Bronchial epithelial cell (primary cell): ENCODE results near the gene LUC7L. TPM values are rescaled to one million over a fixed set of nuclear protein-coding genes. Genes with fewer than 3 reads are reported as not detected.
"Not testable (repeated sequence)": the region's sequence is repeated elsewhere in the genome, so short reads cannot be mapped to it uniquely, and the experiment has no call there.

Experiments used
- DNase-seq: peaks from one replicate; pipeline ENCODE4 v3.0.0-alpha.2; 2010; ENCODE audit warnings: low read depth
- FAIRE-seq: peaks from 2 replicates; lab custom pipeline; 2011; peaks lifted over from hg19 to GRCh38; lab: Jason Lieb, UNC
- H3K27me3 ChIP-seq: 2 replicates; pipeline ENCODE4 v1.5.1; 2011; ENCODE audit warnings: low read length; ENCODE audit not compliant: control insufficient read depth, insufficient read depth
- H3K36me3 ChIP-seq: 2 replicates; pipeline ENCODE4 v1.5.1; 2011; ENCODE audit warnings: low read length; ENCODE audit not compliant: control insufficient read depth, insufficient read depth
- H3K4me3 ChIP-seq: 2 replicates; pipeline ENCODE4 v1.5.1; 2011; ENCODE audit warnings: mild to moderate bottlenecking, low read depth, low read length, control low read depth
- total RNA-seq: library from RNA; depleted of rRNA; stranded (reverse); fragments of >200 nt; gene quantifications from 2 replicates; pipeline ENCODE4 v1.2.1, GENCODE V29; 2014
- TF ChIP-seq, protein P1 (sequence below): IDR thresholded peaks from 2 replicates; pipeline ENCODE4 v1.5.1; 2011; ENCODE audit warnings: mild to moderate bottlenecking, moderate library complexity, low read length, control low read depth, inconsistent platforms; ENCODE audit not compliant: insufficient read depth, severe bottlenecking

LUC7L gene
- total RNA-seq, 1 donor from 2014 or later = 29.5 TPM

DNA sequence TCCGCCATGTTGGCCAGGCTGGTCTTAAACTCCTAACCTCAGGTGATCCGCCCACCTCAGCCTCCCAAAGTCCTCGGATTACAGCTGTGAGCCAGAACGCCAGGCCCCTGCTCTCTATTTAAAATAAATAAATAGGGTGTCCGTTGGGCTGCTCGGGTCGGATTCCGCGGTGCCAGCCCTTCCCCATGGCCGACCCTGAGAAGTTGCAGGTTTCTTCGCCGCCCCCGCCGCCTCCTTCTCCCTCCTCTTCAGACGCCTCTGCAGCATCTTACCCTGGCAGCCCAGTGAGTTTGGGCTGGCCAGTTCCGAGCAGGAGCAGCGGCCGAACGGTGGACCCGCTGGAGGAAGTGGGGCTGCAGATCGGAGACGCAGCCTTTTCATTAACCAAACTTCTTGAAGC lies 1.7 kb upstream of the LUC7L start:
- DNase-seq (no peak), FAIRE-seq (no peak)
- Histone ChIP-seq H3K27me3 (no peaks in the 10 kb centered on the region), H3K4me3 (no peak overlapping the region), H3K36me3 (peaks cover 3% of the 10 kb centered on the region)
- TF ChIP-seq, protein P1, sequence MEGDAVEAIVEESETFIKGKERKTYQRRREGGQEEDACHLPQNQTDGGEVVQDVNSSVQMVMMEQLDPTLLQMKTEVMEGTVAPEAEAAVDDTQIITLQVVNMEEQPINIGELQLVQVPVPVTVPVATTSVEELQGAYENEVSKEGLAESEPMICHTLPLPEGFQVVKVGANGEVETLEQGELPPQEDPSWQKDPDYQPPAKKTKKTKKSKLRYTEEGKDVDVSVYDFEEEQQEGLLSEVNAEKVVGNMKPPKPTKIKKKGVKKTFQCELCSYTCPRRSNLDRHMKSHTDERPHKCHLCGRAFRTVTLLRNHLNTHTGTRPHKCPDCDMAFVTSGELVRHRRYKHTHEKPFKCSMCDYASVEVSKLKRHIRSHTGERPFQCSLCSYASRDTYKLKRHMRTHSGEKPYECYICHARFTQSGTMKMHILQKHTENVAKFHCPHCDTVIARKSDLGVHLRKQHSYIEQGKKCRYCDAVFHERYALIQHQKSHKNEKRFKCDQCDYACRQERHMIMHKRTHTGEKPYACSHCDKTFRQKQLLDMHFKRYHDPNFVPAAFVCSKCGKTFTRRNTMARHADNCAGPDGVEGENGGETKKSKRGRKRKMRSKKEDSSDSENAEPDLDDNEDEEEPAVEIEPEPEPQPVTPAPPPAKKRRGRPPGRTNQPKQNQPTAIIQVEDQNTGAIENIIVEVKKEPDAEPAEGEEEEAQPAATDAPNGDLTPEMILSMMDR = no peak

DNA sequence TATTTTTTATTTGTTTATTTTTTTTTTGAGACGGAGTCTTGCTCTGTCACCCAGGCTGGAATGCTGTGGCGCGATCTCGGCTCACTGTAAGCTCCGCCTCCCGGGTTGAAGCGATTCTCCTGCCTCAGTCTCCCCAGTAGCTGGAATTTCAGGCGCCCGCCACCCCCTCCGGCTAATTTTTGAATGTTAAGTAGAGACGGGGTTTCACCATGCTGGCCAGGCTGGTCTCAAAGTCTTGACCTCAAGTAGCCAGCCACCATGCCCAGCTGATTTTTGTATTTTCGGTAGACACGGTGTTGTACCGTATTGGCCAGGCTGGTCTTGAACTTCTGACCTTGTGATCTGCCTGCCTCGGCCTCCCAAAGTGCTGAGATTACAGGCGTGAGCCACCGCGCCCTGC lies 1.1 kb upstream of the LUC7L start:
- not testable (repeated sequence) for DNase-seq, H3K4me3 ChIP-seq, H3K27me3 ChIP-seq, FAIRE-seq, H3K36me3 ChIP-seq

DNA sequence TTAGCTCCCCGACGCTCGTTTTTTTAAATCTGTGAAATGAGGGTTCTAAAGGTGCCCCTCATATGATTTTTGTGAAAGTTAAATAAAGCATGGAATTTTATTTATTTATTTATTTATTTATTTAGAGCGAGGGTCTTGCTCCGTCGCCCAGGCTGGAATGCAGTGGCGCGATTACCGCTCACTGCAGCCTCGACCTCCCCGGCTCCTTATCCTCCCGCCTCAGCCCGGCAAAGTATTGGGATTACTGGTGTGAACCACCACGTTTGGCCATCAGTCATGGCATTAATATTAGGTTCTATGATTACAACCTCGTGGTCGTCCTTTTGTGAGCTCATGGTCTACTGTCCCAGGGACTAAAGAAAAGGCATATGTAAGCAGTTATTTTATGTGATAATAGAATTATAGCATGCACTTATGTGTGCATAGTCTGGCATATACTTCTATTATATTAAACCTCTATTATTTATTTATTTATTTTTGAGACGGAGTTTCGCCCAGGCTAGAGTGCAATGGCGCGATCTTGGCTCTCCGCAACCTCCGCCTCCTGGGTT lies 557 bp upstream of the LUC7L start:
- H3K36me3 ChIP-seq = peaks cover 7% of the 10 kb centered on the region
- TF ChIP-seq, protein P1 = no peak
- no peak for FAIRE-seq
- peak overlapping the region; percentile 75 for H3K4me3 ChIP-seq
- H3K27me3 ChIP-seq = no peaks in the 10 kb centered on the region
- no peak for DNase-seq

DNA sequence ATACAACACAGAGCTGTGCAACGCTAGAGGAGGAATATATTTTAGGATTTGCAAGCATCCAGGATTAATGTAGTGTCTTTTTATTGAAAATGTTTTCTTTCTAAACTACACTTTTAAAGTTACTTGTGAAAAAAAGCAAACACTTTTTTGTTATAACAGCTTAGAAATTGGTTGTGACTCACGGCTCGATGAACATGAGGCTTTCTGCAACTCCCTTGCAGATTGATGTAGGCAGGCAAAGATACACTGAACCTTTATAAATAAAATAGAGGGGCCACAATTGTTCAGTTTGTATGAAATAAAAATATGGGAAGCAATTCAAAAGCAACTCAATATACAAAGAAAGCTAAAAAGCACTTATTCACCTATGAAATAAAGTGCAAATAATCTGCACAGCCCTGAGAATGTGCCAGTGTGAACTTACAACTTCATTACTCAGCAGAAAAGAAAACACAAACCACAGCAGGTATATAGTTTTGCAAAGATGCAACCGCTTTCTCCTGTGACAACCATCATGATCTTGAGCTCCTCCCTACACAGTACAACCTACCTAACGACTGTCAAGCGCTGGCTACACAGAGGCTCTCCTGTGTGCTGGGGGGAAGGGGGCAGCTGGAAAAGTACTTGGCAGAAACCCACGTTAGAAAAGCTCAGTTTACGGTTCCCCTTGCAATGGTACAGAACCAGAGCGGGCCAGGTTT lies 948 bp downstream of the LUC7L start:
- peak overlapping the region; percentile 75 for H3K4me3 ChIP-seq
- DNase-seq (peak; percentile 20), FAIRE-seq (no peak)
- TF ChIP-seq, protein P1 = no peak
- H3K27me3 ChIP-seq = no peaks in the 10 kb centered on the region
- peaks cover 10% of the 10 kb centered on the region for H3K36me3 ChIP-seq

DNA sequence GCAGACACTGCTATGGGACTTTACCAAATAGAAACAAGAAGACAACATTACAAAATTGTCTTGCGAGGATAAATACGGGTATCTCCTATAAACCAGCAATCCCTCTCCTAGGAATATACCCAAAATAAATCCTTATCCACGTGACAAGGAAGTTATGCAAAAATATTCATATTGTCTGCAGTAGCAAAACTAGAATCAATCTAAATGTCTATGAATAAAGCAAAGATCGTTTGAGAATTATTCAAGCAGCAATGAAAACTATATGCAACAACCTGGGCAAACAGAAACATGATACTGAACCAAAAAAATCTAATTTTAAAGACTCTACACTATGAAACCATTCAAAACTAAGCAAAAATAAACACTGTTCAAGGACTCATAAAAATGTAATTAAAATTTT lies 9.2 kb downstream of the LUC7L start:
- peaks cover 16% of the 10 kb centered on the region for H3K36me3 ChIP-seq
- no peaks in the 10 kb centered on the region for H3K27me3 ChIP-seq
- DNase-seq (no peak), FAIRE-seq (no peak)
- H3K4me3 ChIP-seq = no peak overlapping the region
- TF ChIP-seq, protein P1 = no peak

DNA sequence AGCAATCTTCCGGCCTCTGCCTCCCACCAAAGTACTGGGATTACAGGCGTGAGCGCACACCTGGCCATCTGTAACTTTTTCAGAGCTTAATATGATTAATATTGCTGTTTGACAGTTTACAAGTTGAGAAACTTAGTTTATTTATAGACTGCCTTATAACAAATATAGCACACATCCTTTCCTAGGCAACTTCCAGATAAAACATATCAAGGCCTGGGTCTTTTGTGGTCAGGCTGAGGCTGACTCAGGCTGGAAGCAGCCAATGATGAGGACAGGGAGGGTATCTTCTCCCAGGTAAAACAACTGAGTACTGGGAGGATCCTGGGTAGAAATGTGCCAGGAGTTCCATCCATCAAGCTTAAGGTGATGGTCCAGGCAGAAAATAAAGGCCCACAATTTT lies 16.2 kb downstream of the LUC7L start:
- TF ChIP-seq, protein P1 = no peak
- peak; percentile 1 for DNase-seq
- Histone ChIP-seq H3K36me3 (peaks cover 12% of the 10 kb centered on the region), H3K4me3 (no peak overlapping the region), H3K27me3 (no peaks in the 10 kb centered on the region)
- FAIRE-seq = no peak

DNA sequence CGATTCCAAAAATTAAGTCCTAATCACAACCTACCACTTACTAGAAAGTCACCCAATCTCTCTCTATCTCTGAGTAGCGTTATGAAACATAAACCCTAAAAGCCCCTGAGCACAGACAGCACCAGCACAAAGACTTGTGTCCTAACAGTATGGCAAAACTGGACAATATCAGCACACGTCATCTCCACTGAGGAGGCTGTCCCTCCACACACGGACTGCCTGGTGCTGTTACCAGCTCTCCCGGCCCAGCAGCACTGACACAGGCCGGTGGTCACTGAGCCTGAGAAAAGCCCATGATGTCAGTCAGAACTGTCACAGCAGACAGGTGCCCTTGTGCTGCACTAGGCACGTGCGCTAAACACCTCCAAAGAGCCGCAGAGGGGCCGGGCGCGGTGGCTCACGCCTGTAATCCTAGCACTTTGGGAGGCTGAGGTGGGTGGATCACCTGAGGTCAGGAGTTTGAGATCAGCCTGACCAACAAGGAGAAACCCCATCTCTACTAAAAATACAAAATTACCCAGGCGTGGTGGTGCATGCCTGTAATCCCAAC lies 17.5 kb downstream of the LUC7L start:
- not testable (repeated sequence) for FAIRE-seq, DNase-seq
- peaks cover 14% of the 10 kb centered on the region for H3K36me3 ChIP-seq

DNA sequence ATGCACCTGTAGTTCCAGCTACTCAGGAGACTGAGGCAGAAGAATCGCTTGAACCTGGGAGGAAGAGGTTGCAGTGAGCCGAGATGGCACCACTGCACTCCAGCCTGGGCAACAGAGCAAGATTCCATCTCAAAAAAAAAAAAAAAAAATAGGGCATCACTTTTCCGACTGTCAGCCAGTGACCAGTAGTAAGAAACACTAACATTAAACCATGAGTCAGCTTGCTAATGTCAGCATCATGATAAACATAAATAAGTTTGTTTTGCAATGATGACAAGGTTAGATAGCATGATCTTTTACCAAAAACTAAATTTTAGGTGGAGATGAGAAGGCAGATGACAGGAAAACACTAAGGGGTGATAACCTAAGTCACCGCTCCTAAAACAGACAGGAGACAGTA lies 19.9 kb downstream of the LUC7L start:
- not testable (repeated sequence) for H3K27me3 ChIP-seq, DNase-seq, FAIRE-seq, H3K4me3 ChIP-seq
- peaks cover 21% of the 10 kb centered on the region for H3K36me3 ChIP-seq

More for the DNA sequence above, 17.5 kb downstream of the LUC7L start:
- not testable (repeated sequence) for H3K27me3 ChIP-seq, H3K4me3 ChIP-seq

DNA sequence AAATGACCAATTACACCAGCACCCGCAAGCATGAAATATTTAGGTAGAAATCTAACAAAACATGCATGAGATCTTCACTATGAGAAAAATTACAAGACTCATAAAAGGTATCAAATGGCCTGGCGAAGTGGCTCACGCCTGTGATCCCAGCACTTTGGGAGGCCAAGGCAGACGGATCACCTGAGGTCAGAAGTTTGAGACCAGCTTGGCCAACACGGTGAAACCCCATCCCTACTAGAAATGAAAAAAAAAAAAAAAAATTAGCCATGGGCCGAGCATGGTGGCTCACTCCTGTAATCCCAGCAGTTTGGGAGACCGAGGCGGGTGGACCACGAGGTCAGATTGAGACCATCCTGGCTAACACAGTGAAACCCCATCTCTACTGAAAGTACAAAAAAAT lies 25.2 kb downstream of the LUC7L start:
- H3K36me3 ChIP-seq = peaks cover 16% of the 10 kb centered on the region
- not testable (repeated sequence) for DNase-seq, FAIRE-seq, H3K27me3 ChIP-seq, H3K4me3 ChIP-seq
